GM12891 (cell line): ENCODE measurements around the gene MMP24.

Experiments
- DNase-seq: peaks from one replicate; pipeline ENCODE4 v3.0.0; 2011; ENCODE audit warnings: low spot score; ENCODE audit not compliant: insufficient read length
- FAIRE-seq: peaks from 2 replicates; lab custom pipeline; 2011; peaks lifted over from hg19 to GRCh38; lab: Jason Lieb, UNC
- PAX5 ChIP-seq: IDR thresholded peaks from 2 replicates; pipeline ENCODE4 v1.6.1; 2011; ENCODE audit warnings: low read length, moderate library complexity, mild to moderate bottlenecking; ENCODE audit not compliant: insufficient read depth, severe bottlenecking
- POLR2A ChIP-seq: IDR thresholded peaks from 2 replicates; pipeline ENCODE4 v1.6.1; 2011; ENCODE audit warnings: low read depth, low read length, control low read depth
- POLR2AphosphoS5 ChIP-seq: IDR thresholded peaks from 2 replicates; pipeline ENCODE4 v1.6.1; 2011; ENCODE audit warnings: low read depth, low read length, control low read depth
- POU2F2 ChIP-seq: IDR thresholded peaks from 2 replicates; pipeline ENCODE4 v1.6.1; 2011; ENCODE audit warnings: low read depth, mild to moderate bottlenecking, control low read depth, low read length, moderate library complexity
- SPI1 ChIP-seq: IDR thresholded peaks from 2 replicates; pipeline ENCODE4 v1.6.1; 2011; ENCODE audit warnings: low read depth, low read length, control low read depth
- TAF1 ChIP-seq: IDR thresholded peaks from 2 replicates; pipeline ENCODE4 v1.6.1; 2011; ENCODE audit warnings: low read depth, low read length, control low read depth

MMP24 gene

GRCh38 chr20:35291654-35292503 lies 65.4 kb downstream of the MMP24 start, which contains the start of gene FAM83C:
Gene FAM83C, minus strand, starts transcription at chr20:35292425. Its CDS starts 121 bp downstream, at chr20:35292304.
- FAIRE-seq (no peak), DNase-seq (no peak)
- no peak for TF ChIP-seq TAF1
- TF ChIP-seq POLR2A, result no peak
- no peak for TF ChIP-seq SPI1
- no peak for TF ChIP-seq PAX5
- TF ChIP-seq POU2F2, result no peak
- TF ChIP-seq POLR2AphosphoS5, result no peak

- no peak for FAIRE-seq
- no peak for TF ChIP-seq PAX5
- no peak for TF ChIP-seq POLR2A
- no peak for TF ChIP-seq SPI1
- TF ChIP-seq POLR2AphosphoS5, result no peak
- no peak for TF ChIP-seq POU2F2
- TF ChIP-seq TAF1, result no peak
- no peak for DNase-seq
Measured at GRCh38 chr20:35292504-35293285, 66.2 kb downstream of the MMP24 start.

GRCh38 chr20:35293303-35294292 lies 67.1 kb downstream of the MMP24 start:
- no peak for DNase-seq
- FAIRE-seq, result no peak
- no peak for TF ChIP-seq POLR2A
- no peak for TF ChIP-seq SPI1
- no peak for TF ChIP-seq TAF1
- TF ChIP-seq PAX5, result no peak
- no peak for TF ChIP-seq POU2F2
- TF ChIP-seq POLR2AphosphoS5, result no peak

GRCh38 chr20:35294293-35294685 lies 67.8 kb downstream of the MMP24 start:
- FAIRE-seq (no peak), DNase-seq (no peak)
- no peak for TF ChIP-seq TAF1
- TF ChIP-seq POLR2AphosphoS5, result no peak
- no peak for TF ChIP-seq PAX5
- no peak for TF ChIP-seq POLR2A
- TF ChIP-seq SPI1, result no peak
- no peak for TF ChIP-seq POU2F2

GRCh38 chr20:35295058-35295457 lies 68.6 kb downstream of the MMP24 start:
- TF ChIP-seq POLR2AphosphoS5 (no peak), SPI1 (no peak), POLR2A (no peak), TAF1 (no peak), POU2F2 (no peak), PAX5 (no peak)
- DNase-seq, result no peak
- FAIRE-seq, result no peak

GRCh38 chr20:35295674-35296073 lies 69.2 kb downstream of the MMP24 start:
- TF ChIP-seq POLR2AphosphoS5 (no peak), POLR2A (no peak), POU2F2 (no peak), PAX5 (no peak), SPI1 (no peak), TAF1 (no peak)
- no peak for FAIRE-seq
- DNase-seq, result no peak

- FAIRE-seq (no peak), DNase-seq (no peak)
- TF ChIP-seq SPI1, result no peak
Measured at GRCh38 chr20:35296101-35296554, 69.6 kb downstream of the MMP24 start.

- no peak for DNase-seq
- FAIRE-seq, result no peak
- TF ChIP-seq PAX5 (no peak), POLR2A (no peak), POLR2AphosphoS5 (no peak), SPI1 (no peak), POU2F2 (no peak), TAF1 (no peak)
Measured at GRCh38 chr20:35297155-35297554, 70.7 kb downstream of the MMP24 start.

- no peak for TF ChIP-seq TAF1
- TF ChIP-seq SPI1, result no peak
- no peak for TF ChIP-seq PAX5
- no peak for TF ChIP-seq POU2F2
- no peak for TF ChIP-seq POLR2AphosphoS5
- TF ChIP-seq POLR2A, result no peak
- no peak for DNase-seq
- no peak for FAIRE-seq
Measured at GRCh38 chr20:35297740-35298139, 71.2 kb downstream of the MMP24 start.
